ENCODE measurements around the gene FBXW8.

GRCh38 chr12:116918464-116918863 lies 7.7 kb downstream of the FBXW8 start:
- no peak for TF ChIP-seq CTCF (IDR thresholded peaks at IDR 0.05; ENCODE audit: extremely low read depth in 1 of 2, insufficient read depth in 1 of 2, low read depth in 1 of 2, low read length in 2 of 2)
- no peak for TF ChIP-seq POLR2A (IDR thresholded peaks at IDR 0.05; ENCODE audit: low read depth, low read length)
- no peak for TF ChIP-seq FOS (IDR thresholded peaks at IDR 0.05; ENCODE audit: borderline replicate concordance, insufficient read depth, low read length)
- no peak for TF ChIP-seq EZH2 (IDR thresholded peaks at IDR 0.05; ENCODE audit: borderline replicate concordance, low read depth, low read length, severe bottlenecking)
- no peak for TF ChIP-seq JUN (IDR thresholded peaks at IDR 0.05; ENCODE audit: borderline replicate concordance, insufficient read depth, insufficient read length, low read depth)

All from endothelial cell of umbilical vein (primary cell).